DOHH2 (cell line): ENCODE data around the gene HTR6.

Source experiments
- H3F3A ChIP-seq: fragments of 200-600 bp; sonication (generic), shearing (Covaris generic); 2 replicates; pipeline ENCODE4 v1.6.0; 2016; ENCODE audit warnings: antibody characterized with exemption, mild to moderate bottlenecking; ENCODE audit not compliant: control insufficient read depth, insufficient read depth
- H3K27ac ChIP-seq: fragments of 200-600 bp; sonication (generic); 2 replicates; pipeline ENCODE4 v1.5.1; 2014; ENCODE audit warnings: low read depth, mild to moderate bottlenecking, low read length, moderate library complexity
- H3K27me3 ChIP-seq: fragments of 200-600 bp; sonication (generic); 2 replicates; pipeline ENCODE4 v1.6.1; 2014; ENCODE audit warnings: mild to moderate bottlenecking, low read length, mixed read lengths; ENCODE audit not compliant: control insufficient read depth
- H3K36me3 ChIP-seq: fragments of 200-600 bp; sonication (generic); 2 replicates; pipeline ENCODE4 v1.6.1; 2014; ENCODE audit warnings: mild to moderate bottlenecking, low read length, moderate library complexity, mixed read lengths; ENCODE audit not compliant: control insufficient read depth
- H3K4me1 ChIP-seq: fragments of 200-600 bp; sonication (generic); 2 replicates; pipeline ENCODE4 v1.6.1; 2014; ENCODE audit warnings: mild to moderate bottlenecking, low read length, mixed read lengths; ENCODE audit not compliant: control insufficient read depth
- H3K4me2 ChIP-seq: fragments of 200-600 bp; sonication (generic); 2 replicates; pipeline ENCODE4 v1.6.0; 2014; ENCODE audit warnings: mild to moderate bottlenecking, low read length, moderate library complexity
- H3K4me3 ChIP-seq: fragments of 200-600 bp; sonication (generic); 2 replicates; pipeline ENCODE4 v1.5.1; 2014; ENCODE audit warnings: mild to moderate bottlenecking, low read length, mixed read lengths
- H3K79me2 ChIP-seq: fragments of 200-600 bp; sonication (generic); 2 replicates; pipeline ENCODE4 v1.6.1; 2014; ENCODE audit warnings: mild to moderate bottlenecking, low read length, mixed read lengths; ENCODE audit not compliant: control insufficient read depth
- H3K9me2 ChIP-seq: fragments of 200-600 bp; sonication (generic); replicated peaks from 2 replicates; pipeline ENCODE4 v1.6.1; 2014; ENCODE audit warnings: mild to moderate bottlenecking, low read length, mixed read lengths; ENCODE audit not compliant: control insufficient read depth
- H3K9me3 ChIP-seq: fragments of 200-600 bp; sonication (generic); 2 replicates; pipeline ENCODE4 v1.6.1; 2014; ENCODE audit warnings: antibody characterized with exemption, low read length, mixed read lengths; ENCODE audit not compliant: control insufficient read depth, insufficient read depth
- H4K20me1 ChIP-seq: fragments of 200-600 bp; sonication (generic); 2 replicates; pipeline ENCODE4 v1.6.0; 2014; ENCODE audit warnings: low read depth, mild to moderate bottlenecking, antibody characterized with exemption, low read length, moderate library complexity; ENCODE audit not compliant: control insufficient read depth, insufficient read depth
- EZH2phosphoT487 ChIP-seq: fragments of 200-600 bp; sonication (generic); IDR thresholded peaks from 2 replicates; pipeline ENCODE4 v1.6.1; 2017; ENCODE audit warnings: borderline replicate concordance, mild to moderate bottlenecking, antibody characterized with exemption, low read length, moderate library complexity, mixed read lengths
- TF ChIP-seq, protein P1 (sequence below): fragments of 200-600 bp; sonication (generic); IDR thresholded peaks from one replicate; pipeline ENCODE4 v1.5.1; 2014; ENCODE audit warnings: antibody characterized with exemption, mild to moderate bottlenecking, low read depth, low read length; ENCODE audit not compliant: poor library complexity, severe bottlenecking

The HTR6 gene

DNA sequence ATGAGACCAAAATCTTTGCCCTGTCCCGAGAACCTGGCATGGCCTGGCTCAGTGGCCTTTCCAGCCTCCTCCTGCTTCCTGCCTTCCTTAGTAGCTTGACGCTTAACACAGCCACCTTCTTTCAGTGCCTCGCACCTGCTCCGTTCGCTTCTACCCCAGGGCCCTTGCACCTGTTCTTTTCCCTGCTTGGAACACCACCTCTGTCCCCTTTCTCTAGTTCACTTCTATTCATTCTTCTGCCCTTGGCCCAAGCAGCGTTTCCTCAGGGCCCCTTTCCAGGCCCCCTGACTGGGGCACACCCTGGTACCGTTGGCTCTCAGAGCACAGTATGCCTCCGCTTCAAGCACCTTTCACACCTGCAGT lies 9.0 kb upstream of the HTR6 start:
- Histone ChIP-seq H4K20me1 (no peaks in the 10 kb centered on the region), H3K27ac (no peak overlapping the region), H3K79me2 (no peaks in the 10 kb centered on the region), H3K4me2 (no peak overlapping the region), H3K36me3 (no peaks in the 10 kb centered on the region), H3K9me2 (no peaks in the 10 kb centered on the region), H3K9me3 (no peaks in the 10 kb centered on the region), H3K4me1 (peaks cover 18% of the 10 kb centered on the region), H3K4me3 (no peak overlapping the region), H3F3A (no peaks in the 10 kb centered on the region), H3K27me3 (no peaks in the 10 kb centered on the region)
- TF ChIP-seq EZH2phosphoT487 = no peak
- TF ChIP-seq, protein P1, sequence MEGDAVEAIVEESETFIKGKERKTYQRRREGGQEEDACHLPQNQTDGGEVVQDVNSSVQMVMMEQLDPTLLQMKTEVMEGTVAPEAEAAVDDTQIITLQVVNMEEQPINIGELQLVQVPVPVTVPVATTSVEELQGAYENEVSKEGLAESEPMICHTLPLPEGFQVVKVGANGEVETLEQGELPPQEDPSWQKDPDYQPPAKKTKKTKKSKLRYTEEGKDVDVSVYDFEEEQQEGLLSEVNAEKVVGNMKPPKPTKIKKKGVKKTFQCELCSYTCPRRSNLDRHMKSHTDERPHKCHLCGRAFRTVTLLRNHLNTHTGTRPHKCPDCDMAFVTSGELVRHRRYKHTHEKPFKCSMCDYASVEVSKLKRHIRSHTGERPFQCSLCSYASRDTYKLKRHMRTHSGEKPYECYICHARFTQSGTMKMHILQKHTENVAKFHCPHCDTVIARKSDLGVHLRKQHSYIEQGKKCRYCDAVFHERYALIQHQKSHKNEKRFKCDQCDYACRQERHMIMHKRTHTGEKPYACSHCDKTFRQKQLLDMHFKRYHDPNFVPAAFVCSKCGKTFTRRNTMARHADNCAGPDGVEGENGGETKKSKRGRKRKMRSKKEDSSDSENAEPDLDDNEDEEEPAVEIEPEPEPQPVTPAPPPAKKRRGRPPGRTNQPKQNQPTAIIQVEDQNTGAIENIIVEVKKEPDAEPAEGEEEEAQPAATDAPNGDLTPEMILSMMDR = no peak

DNA sequence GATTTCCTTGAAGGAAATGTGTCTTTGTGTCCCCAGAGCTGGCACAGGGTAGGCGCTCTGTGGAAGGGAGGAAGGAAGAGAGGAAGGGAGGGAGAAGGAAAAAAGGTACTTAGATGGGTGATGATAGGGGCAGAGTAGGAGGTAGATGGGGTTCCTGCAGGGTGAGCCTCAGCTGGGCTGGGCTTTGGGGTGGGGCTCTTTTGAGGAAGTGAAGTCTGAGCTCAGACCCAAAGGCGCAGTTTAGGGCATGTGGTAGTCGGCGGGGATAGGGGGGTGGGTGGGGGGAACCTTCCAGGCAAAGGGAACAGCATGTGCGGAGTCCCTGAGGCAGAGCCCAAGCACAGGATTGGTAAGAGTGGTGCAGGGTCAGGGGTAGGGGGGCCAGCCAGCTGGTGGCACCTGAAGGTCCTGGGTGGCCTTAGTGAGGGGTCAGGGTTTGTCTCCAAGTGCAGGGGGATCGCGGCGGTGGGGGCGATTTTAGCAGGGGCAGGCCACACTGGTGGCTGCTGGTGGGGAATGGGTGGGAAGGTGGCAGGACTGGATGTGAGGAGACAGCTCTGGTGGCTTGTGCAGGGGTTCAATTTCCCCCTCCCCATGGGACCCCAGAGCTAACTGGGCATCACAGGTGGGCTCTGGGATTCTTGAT lies 8.4 kb upstream of the HTR6 start:
- no peak overlapping the region for H3K4me3 ChIP-seq
- H3K27me3 ChIP-seq = no peaks in the 10 kb centered on the region
- H3F3A ChIP-seq = no peaks in the 10 kb centered on the region
- no peak overlapping the region for H3K4me2 ChIP-seq
- H3K9me3 ChIP-seq = no peaks in the 10 kb centered on the region
- no peak overlapping the region for H3K27ac ChIP-seq
- no peaks in the 10 kb centered on the region for H4K20me1 ChIP-seq
- no peaks in the 10 kb centered on the region for H3K9me2 ChIP-seq
- TF ChIP-seq, protein P1 = no peak
- TF ChIP-seq EZH2phosphoT487 = no peak
- no peaks in the 10 kb centered on the region for H3K79me2 ChIP-seq
- H3K36me3 ChIP-seq = no peaks in the 10 kb centered on the region
- H3K4me1 ChIP-seq = peaks cover 18% of the 10 kb centered on the region

DNA sequence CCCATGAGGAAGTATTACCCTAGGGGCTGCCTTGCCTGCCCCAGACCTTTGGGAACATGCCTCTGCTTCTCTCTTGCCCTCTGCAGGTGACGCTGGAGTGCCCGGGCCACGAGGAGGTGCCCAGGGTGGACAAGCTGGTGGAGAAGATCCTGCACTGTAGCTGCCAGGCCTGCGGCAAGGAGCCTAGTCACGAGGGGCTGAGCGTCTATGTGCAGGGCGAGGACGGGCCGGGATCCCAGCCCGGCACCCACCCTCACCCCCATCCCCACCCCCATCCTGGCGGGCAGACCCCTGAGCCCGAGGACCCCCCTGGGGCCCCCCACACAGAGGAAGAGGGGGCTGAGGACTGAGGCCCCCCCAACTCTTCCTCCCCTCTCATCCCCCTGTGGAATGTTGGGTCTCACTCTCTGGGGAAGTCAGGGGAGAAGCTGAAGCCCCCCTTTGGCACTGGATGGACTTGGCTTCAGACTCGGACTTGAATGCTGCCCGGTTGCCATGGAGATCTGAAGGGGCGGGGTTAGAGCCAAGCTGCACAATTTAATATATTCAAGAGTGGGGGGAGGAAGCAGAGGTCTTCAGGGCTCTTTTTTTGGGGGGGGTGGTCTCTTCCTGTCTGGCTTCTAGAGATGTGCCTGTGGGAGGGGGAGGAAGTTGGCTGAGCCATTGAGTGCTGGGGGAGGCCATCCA lies 7.8 kb upstream of the HTR6 start:
- Histone ChIP-seq H3K27ac (no peak overlapping the region), H3K36me3 (no peaks in the 10 kb centered on the region), H3K27me3 (no peaks in the 10 kb centered on the region), H3K9me2 (no peaks in the 10 kb centered on the region), H3K4me2 (no peak overlapping the region), H3K79me2 (no peaks in the 10 kb centered on the region), H3F3A (no peaks in the 10 kb centered on the region), H3K9me3 (no peaks in the 10 kb centered on the region), H3K4me1 (peaks cover 18% of the 10 kb centered on the region), H4K20me1 (no peaks in the 10 kb centered on the region), H3K4me3 (no peak overlapping the region)
- TF ChIP-seq, protein P1 = no peak
- TF ChIP-seq EZH2phosphoT487 = no peak
